HG03520 (cell line): ENCODE measurements around the gene PIK3C2B.

Experiments used
- ATAC-seq: cut with Tn5 transposase; IDR thresholded peaks from one replicate; pipeline ENCODE4 v1.9.1; 2021; ENCODE audit warnings: mild to moderate bottlenecking, moderate library complexity; ENCODE audit not compliant: unreplicated experiment

The PIK3C2B gene

DNA sequence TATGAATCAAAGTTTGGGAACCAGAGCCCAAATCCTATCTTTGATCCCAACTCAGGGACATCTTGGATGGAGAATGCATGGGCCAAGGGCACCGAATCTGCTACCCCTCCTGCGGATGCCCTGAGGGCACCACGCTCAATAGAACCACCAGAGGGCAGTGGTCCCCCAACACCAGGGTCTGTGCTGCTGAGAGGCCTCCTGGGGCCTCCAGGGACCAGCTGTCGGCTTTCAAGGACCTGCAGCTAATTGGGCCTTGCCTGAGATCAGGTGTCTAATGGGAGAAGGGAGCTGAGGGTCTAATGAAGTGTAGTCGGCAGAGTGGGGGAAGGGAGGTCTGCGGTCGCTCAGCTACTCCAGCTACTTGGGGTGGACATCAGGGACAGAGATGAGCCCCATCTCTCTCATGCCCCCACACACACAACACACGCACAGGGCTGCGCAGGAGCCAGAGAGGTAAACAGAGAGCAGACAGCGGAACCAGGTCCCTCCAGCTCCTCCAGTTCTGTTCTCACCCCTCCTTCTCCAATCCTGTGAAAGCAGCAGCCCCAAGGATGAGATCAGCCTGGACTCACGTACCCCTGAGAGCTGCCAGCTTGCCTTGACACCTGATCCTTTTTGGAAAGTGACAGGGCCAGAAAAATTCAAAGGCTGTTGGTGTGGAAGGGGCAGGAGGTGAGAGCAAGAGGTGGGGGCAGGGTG, 48.0 kb downstream of the PIK3C2B start:
- ATAC-seq, result no peak

GRCh38 chr1:204445860-204446412, 48.7 kb downstream of the PIK3C2B start:
- no peak for ATAC-seq
